Liver (tissue), 9 donors: ENCODE data around the gene SMARCB1. TPM values are rescaled to one million over a fixed set of nuclear protein-coding genes. Genes with fewer than 3 reads are reported as not detected.

Experiments used
- DNase-seq: peaks from one replicate; pipeline ENCODE4 v3.0.0-alpha.2; 2017; ENCODE audit warnings: low spot score
- H3K27ac ChIP-seq, 2 donors: one replicate each; pipeline ENCODE4 v1.7.0; 2013; ENCODE audit warnings: inconsistent platforms in 2 of 2, low read length in 2 of 2, control low read depth in 1 of 2, low read depth in 1 of 2, mild to moderate bottlenecking in 1 of 2
- H3K27me3 ChIP-seq, 4 donors: one replicate each; pipeline versions ENCODE4 v1.6.1 to v1.7.0; 2013; ENCODE audit warnings: low read length in 3 of 4, inconsistent platforms in 1 of 4, mild to moderate bottlenecking in 1 of 4, moderate library complexity in 1 of 4; ENCODE audit not compliant: control insufficient read depth in 4 of 4, insufficient read depth in 4 of 4
- H3K36me3 ChIP-seq, 4 donors: one replicate each; pipeline versions ENCODE4 v1.6.1 to v1.7.0; 2013; ENCODE audit warnings: low read length in 3 of 4, mild to moderate bottlenecking in 3 of 4, low read depth in 1 of 4, moderate library complexity in 1 of 4; ENCODE audit not compliant: control insufficient read depth in 4 of 4, insufficient read depth in 3 of 4
- H3K4me1 ChIP-seq, 4 donors: one replicate each; pipeline versions ENCODE4 v1.6.1 to v1.7.0; 2013; ENCODE audit warnings: low read length in 3 of 4, mild to moderate bottlenecking in 3 of 4, moderate library complexity in 1 of 4; ENCODE audit not compliant: control insufficient read depth in 4 of 4, insufficient read depth in 4 of 4
- H3K4me3 ChIP-seq, 3 donors: one replicate each; pipeline versions ENCODE4 v1.6.1 to v1.7.0; 2013; ENCODE audit warnings: low read length in 3 of 3, control low read depth in 1 of 3, low read depth in 1 of 3, mild to moderate bottlenecking in 1 of 3
- H3K9ac ChIP-seq, 2 donors: one replicate each; pipeline ENCODE4 v1.7.0; 2013; ENCODE audit warnings: low read length in 2 of 2, mild to moderate bottlenecking in 2 of 2, moderate library complexity in 2 of 2, control low read depth in 1 of 2, low read depth in 1 of 2
- H3K9me3 ChIP-seq, 4 donors: one replicate each; pipeline versions ENCODE4 v1.6.1 to v1.7.0; 2013; ENCODE audit warnings: low read length in 3 of 4; ENCODE audit not compliant: control insufficient read depth in 4 of 4
- ATF3 ChIP-seq: IDR thresholded peaks from 2 replicates; pipeline ENCODE4 v1.6.1; 2016; ENCODE audit warnings: antibody characterized with exemption
- EGR1 ChIP-seq, 2 donors: IDR thresholded peaks; 2 replicates each; pipeline ENCODE4 v1.6.1; 2016 to 2018; ENCODE audit warnings: antibody characterized with exemption in 2 of 2, low read depth in 2 of 2
- FOXA1 ChIP-seq: IDR thresholded peaks from 2 replicates; pipeline ENCODE4 v1.6.1; 2016; ENCODE audit warnings: antibody characterized with exemption
- GABPA ChIP-seq, 2 donors: IDR thresholded peaks in 1 of 2; conservative IDR thresholded peaks in 1 of 2; 2 replicates each; pipeline ENCODE4 v1.6.1; 2016; ENCODE audit warnings: antibody characterized with exemption in 2 of 2, mild to moderate bottlenecking in 1 of 2, moderate library complexity in 1 of 2
- HNF4A ChIP-seq, 2 donors: conservative IDR thresholded peaks; 2 replicates each; pipeline ENCODE4 v1.6.1; 2016; ENCODE audit warnings: antibody characterized with exemption in 2 of 2, mild to moderate bottlenecking in 2 of 2
- HNF4G ChIP-seq: IDR thresholded peaks from 2 replicates; pipeline ENCODE4 v1.6.1; 2016; ENCODE audit warnings: antibody characterized with exemption
- JUND ChIP-seq, 2 donors: IDR thresholded peaks; 2 replicates each; pipeline ENCODE4 v1.6.1; 2016; ENCODE audit warnings: antibody characterized with exemption in 2 of 2
- MAX ChIP-seq: IDR thresholded peaks from 2 replicates; pipeline ENCODE4 v1.6.1; 2016; ENCODE audit warnings: antibody characterized with exemption
- NR2F2 ChIP-seq: IDR thresholded peaks from 2 replicates; pipeline ENCODE4 v1.6.1; 2016; ENCODE audit warnings: antibody characterized with exemption
- RAD21 ChIP-seq, 2 donors: IDR thresholded peaks; 2 replicates each; pipeline ENCODE4 v1.6.1; 2016; ENCODE audit warnings: antibody characterized with exemption in 2 of 2, mild to moderate bottlenecking in 2 of 2
- REST ChIP-seq: IDR thresholded peaks from 2 replicates; pipeline ENCODE4 v1.6.1; 2016; ENCODE audit warnings: antibody characterized with exemption, mild to moderate bottlenecking
- RXRA ChIP-seq, 2 donors: IDR thresholded peaks; 2 replicates each; pipeline ENCODE4 v1.6.1; 2017 to 2018; ENCODE audit warnings: antibody characterized with exemption in 2 of 2, mild to moderate bottlenecking in 1 of 2
- SP1 ChIP-seq: IDR thresholded peaks from 2 replicates; pipeline ENCODE4 v1.6.1; 2018; ENCODE audit warnings: antibody characterized with exemption, mild to moderate bottlenecking
- TAF1 ChIP-seq: conservative IDR thresholded peaks from 2 replicates; pipeline ENCODE4 v1.6.1; 2016; ENCODE audit warnings: antibody characterized with exemption, mild to moderate bottlenecking
- YY1 ChIP-seq: IDR thresholded peaks from 2 replicates; pipeline ENCODE4 v1.6.1; 2016; ENCODE audit warnings: antibody characterized with exemption, mild to moderate bottlenecking
- ZBTB33 ChIP-seq: IDR thresholded peaks from 2 replicates; pipeline ENCODE4 v1.6.1; 2016; ENCODE audit warnings: antibody characterized with exemption
- WGBS: extraction: QIAGEN DNeasy Blood & Tissue Kit; methylation state at CpG from one replicate; pipeline ENCODE4 v1.1.7; 2013; 5-methylcytosine and 5-hydroxymethylcytosine counted together
- polyA plus RNA-seq, 2 donors: library from polyadenylated mRNA; stranded (reverse) in 1 of 2; unstranded in 1 of 2; fragments of 200-250 nt in 1 of 2; fragments of >200 nt in 1 of 2; fragmentation: Nextera tagmentation in 1 of 2; extraction: Ambion mirVana in 1 of 2; gene quantifications; one replicate each; pipeline versions ENCODE4 v1.2.1 to v1.2.3, GENCODE V29; 2013 to 2015
- total RNA-seq, 2 donors: library from RNA; depleted of rRNA; stranded (reverse); fragments of >200 nt; gene quantifications; one replicate each; pipeline ENCODE4 v1.2.3, GENCODE V29; 2014
- donor health status: healthy.
- donor health status: healthy.
- donor health status: healthy.
- donor health status: healthy.
- donor health status: healthy.

SMARCB1 gene
- total and polyA plus RNA-seq, 4 donors: 15.1 to 22.5 (median 19.1) TPM

- no peak for DNase-seq
- peaks cover 5 to 26% (median 7%) of the 10 kb centered on the region in 4 donors for H3K36me3 ChIP-seq
These were observed 41.0 kb upstream of the SMARCB1 start for GRCh38 chr22:23745791-23746190.

More at GRCh38 chr22:23745791-23746190, 41.0 kb upstream of the SMARCB1 start:
- Histone ChIP-seq H3K9ac (no peak overlapping the region), H3K9me3 (no peaks in the 10 kb centered on the region), H3K27me3 (no peaks in the 10 kb centered on the region), H3K4me1 (peaks cover 0 to 4% (median 2%) of the 10 kb centered on the region in 4 donors), H3K27ac (no peak overlapping the region), H3K4me3 (no peak overlapping the region)
- TF ChIP-seq ATF3 (no peak), SP1 (no peak), JUND (IDR thresholded peaks at IDR 0.05) (no peak), RAD21 (IDR thresholded peaks at IDR 0.05) (no peak), GABPA (IDR thresholded peaks at IDR 0.05 in 1 of 2, conservative IDR thresholded peaks at IDR 0.05 in 1 of 2) (no peak), YY1 (no peak), TAF1 (no peak), EGR1 (IDR thresholded peaks at IDR 0.05; ENCODE audit: low read depth in 2 of 2) (no peak), FOXA1 (no peak), NR2F2 (no peak), REST (no peak), ZBTB33 (no peak), HNF4G (no peak), MAX (no peak), HNF4A (conservative IDR thresholded peaks at IDR 0.05) (no peak), RXRA (IDR thresholded peaks at IDR 0.05) (no peak)
- WGBS: 78% methylated on average over 6 of the region's 6 CpGs
